Subcutaneous abdominal adipose tissue (tissue), 5 donors: ENCODE measurements around the gene GYS1.

Source experiments
- H3K27ac ChIP-seq: one replicate; pipeline ENCODE4 v1.7.0; 2013; ENCODE audit warnings: low read depth, mild to moderate bottlenecking, inconsistent platforms, low read length, moderate library complexity
- H3K27me3 ChIP-seq, 5 donors: one replicate each; pipeline ENCODE4 v1.7.0; 2013; ENCODE audit warnings: low read length in 5 of 5, inconsistent platforms in 1 of 5; ENCODE audit not compliant: control insufficient read depth in 5 of 5, insufficient read depth in 4 of 5
- H3K36me3 ChIP-seq, 5 donors: one replicate each; pipeline ENCODE4 v1.7.0; 2013; ENCODE audit warnings: low read length in 5 of 5; ENCODE audit not compliant: control insufficient read depth in 5 of 5, insufficient read depth in 5 of 5
- H3K4me1 ChIP-seq, 5 donors: one replicate each; pipeline ENCODE4 v1.7.0; 2013; ENCODE audit warnings: low read length in 5 of 5, mild to moderate bottlenecking in 3 of 5, moderate library complexity in 1 of 5; ENCODE audit not compliant: control insufficient read depth in 5 of 5, insufficient read depth in 5 of 5
- H3K4me3 ChIP-seq, 5 donors: one replicate each; pipeline ENCODE4 v1.7.0; 2013; ENCODE audit warnings: low read length in 5 of 5, low read depth in 1 of 5
- H3K9ac ChIP-seq, 5 donors: one replicate each; pipeline ENCODE4 v1.7.0; 2013; ENCODE audit warnings: low read length in 5 of 5, mild to moderate bottlenecking in 4 of 5, moderate library complexity in 3 of 5
- H3K9me3 ChIP-seq, 5 donors: one replicate each; pipeline ENCODE4 v1.7.0; 2013; ENCODE audit warnings: low read length in 5 of 5; ENCODE audit not compliant: control insufficient read depth in 5 of 5
- donor health status: healthy.
- donor health status: healthy.
- donor health status: healthy.
- donor health status: healthy.
- donor health status: healthy.

GYS1 gene

GRCh38 chr19:48955308-48955958 is 37.7 kb downstream of the GYS1 start:
- Histone ChIP-seq H3K27me3 (no peaks in the 10 kb centered on the region), H3K27ac (peak overlapping the region; percentile 76), H3K9me3 (no peaks in the 10 kb centered on the region), H3K4me1 (peaks cover 3 to 22% (median 19%) of the 10 kb centered on the region in 5 donors), H3K9ac (peak overlapping the region; percentile 81 to 95 (median 90)), H3K4me3 (peak overlapping the region; percentile 74 to 95 (median 86)), H3K36me3 (peaks cover 0 to 3% (median 2%) of the 10 kb centered on the region in 5 donors)

GRCh38 chr19:48954595-48955307 is 38.4 kb downstream of the GYS1 start, which contains the start of gene BAX:
Gene BAX (plus strand): TSS chr19:48954875. CDS start chr19:48954929, 54 bp downstream.
- peak within 1 kb of the TSS; percentile 76 for H3K27ac ChIP-seq
- peaks cover 0 to 3% (median 2%) of the 10 kb centered on the region in 5 donors for H3K36me3 ChIP-seq
- peak within 1 kb of the TSS; percentile 81 to 95 (median 90) for H3K9ac ChIP-seq
- H3K9me3 ChIP-seq: no peaks in the 10 kb centered on the region
- H3K4me1 ChIP-seq: peaks cover 3 to 21% (median 19%) of the 10 kb centered on the region in 5 donors
- H3K4me3 ChIP-seq: peak within 1 kb of the TSS; percentile 80 to 95 (median 86)
- H3K27me3 ChIP-seq: no peaks in the 10 kb centered on the region

- H3K36me3 ChIP-seq: peaks cover 0 to 3% (median 2%) of the 10 kb centered on the region in 5 donors
- no peaks in the 10 kb centered on the region for H3K27me3 ChIP-seq
- H3K9me3 ChIP-seq: no peaks in the 10 kb centered on the region
- peak overlapping the region in 2 of 5 donors; percentile 35 to 93 for H3K9ac ChIP-seq
- peak overlapping the region; percentile 80 to 95 (median 86) for H3K4me3 ChIP-seq
- peaks cover 3 to 21% (median 19%) of the 10 kb centered on the region in 5 donors for H3K4me1 ChIP-seq
- H3K27ac ChIP-seq: no peak overlapping the region
Measured at GRCh38 chr19:48953990-48954594, 39.0 kb downstream of the GYS1 start.

- H3K9me3 ChIP-seq: no peaks in the 10 kb centered on the region
- peaks cover 0 to 3% (median 2%) of the 10 kb centered on the region in 5 donors for H3K36me3 ChIP-seq
- H3K9ac ChIP-seq: no peak overlapping the region
- no peak overlapping the region for H3K4me3 ChIP-seq
- H3K27me3 ChIP-seq: no peaks in the 10 kb centered on the region
- peaks cover 3 to 21% (median 19%) of the 10 kb centered on the region in 5 donors for H3K4me1 ChIP-seq
- no peak overlapping the region for H3K27ac ChIP-seq
Measured at GRCh38 chr19:48953141-48953540, 40.0 kb downstream of the GYS1 start.

- H3K27me3 ChIP-seq: no peaks in the 10 kb centered on the region
- no peak overlapping the region for H3K9ac ChIP-seq
- H3K27ac ChIP-seq: no peak overlapping the region
- peaks cover 3 to 18% (median 16%) of the 10 kb centered on the region in 5 donors for H3K4me1 ChIP-seq
- H3K9me3 ChIP-seq: peaks cover 0 to 7% (median 3%) of the 10 kb centered on the region in 5 donors
- H3K36me3 ChIP-seq: no peaks in the 10 kb centered on the region
- H3K4me3 ChIP-seq: no peak overlapping the region
Measured at GRCh38 chr19:48950830-48951519, 42.1 kb downstream of the GYS1 start.

- H3K9ac ChIP-seq: no peak overlapping the region
- no peak overlapping the region for H3K4me3 ChIP-seq
- H3K27me3 ChIP-seq: no peaks in the 10 kb centered on the region
- peaks cover 0 to 10% (median 7%) of the 10 kb centered on the region in 5 donors for H3K4me1 ChIP-seq
- H3K27ac ChIP-seq: no peak overlapping the region
- peaks cover 0 to 7% (median 3%) of the 10 kb centered on the region in 5 donors for H3K9me3 ChIP-seq
- H3K36me3 ChIP-seq: no peaks in the 10 kb centered on the region
Measured at GRCh38 chr19:48950159-48950558, 43.0 kb downstream of the GYS1 start.

GRCh38 chr19:48947258-48947542 is 45.9 kb downstream of the GYS1 start:
- Histone ChIP-seq H3K27me3 (no peaks in the 10 kb centered on the region), H3K27ac (no peak overlapping the region), H3K9me3 (peaks cover 0 to 7% (median 3%) of the 10 kb centered on the region in 5 donors), H3K4me1 (no peaks in the 10 kb centered on the region), H3K9ac (no peak overlapping the region), H3K36me3 (no peaks in the 10 kb centered on the region), H3K4me3 (no peak overlapping the region)

GRCh38 chr19:48946463-48947257 is 46.4 kb downstream of the GYS1 start:
- H3K36me3 ChIP-seq: no peaks in the 10 kb centered on the region
- no peaks in the 10 kb centered on the region for H3K27me3 ChIP-seq
- no peak overlapping the region for H3K4me3 ChIP-seq
- no peaks in the 10 kb centered on the region for H3K4me1 ChIP-seq
- H3K9me3 ChIP-seq: peaks cover 0 to 7% (median 3%) of the 10 kb centered on the region in 5 donors
- no peak overlapping the region for H3K27ac ChIP-seq
- no peak overlapping the region for H3K9ac ChIP-seq

- no peak overlapping the region for H3K27ac ChIP-seq
- no peak overlapping the region for H3K9ac ChIP-seq
- H3K9me3 ChIP-seq: peaks cover 4 to 13% (median 10%) of the 10 kb centered on the region in 5 donors
- no peaks in the 10 kb centered on the region for H3K27me3 ChIP-seq
- no peaks in the 10 kb centered on the region for H3K4me1 ChIP-seq
- no peaks in the 10 kb centered on the region for H3K36me3 ChIP-seq
- H3K4me3 ChIP-seq: no peak overlapping the region
Measured at GRCh38 chr19:48945817-48946216, 47.3 kb downstream of the GYS1 start.
